Chondrocyte (in vitro differentiated cells): ENCODE measurements around the gene SH3TC2. TPM values are rescaled to one million over a fixed set of nuclear protein-coding genes. Genes with fewer than 3 reads are reported as not detected.

Source experiments
- DNase-seq: peaks from one replicate; pipeline ENCODE4 v3.0.0; 2021; ENCODE audit warnings: mixed read lengths, low spot score
- H3K27ac Mint-ChIP-seq: one replicate; pipeline ENCODE4 v1.8.0; 2021; ENCODE audit warnings: mild to moderate bottlenecking, moderate library complexity, mixed read lengths; ENCODE audit not compliant: unreplicated experiment
- H3K27me3 Mint-ChIP-seq: 2 replicates; pipeline ENCODE4 v1.8.0; 2021; ENCODE audit warnings: low read depth, mixed read lengths
- H3K36me3 Mint-ChIP-seq: 2 replicates; pipeline ENCODE4 v1.8.0; 2021; ENCODE audit warnings: low read depth, mixed read lengths
- H3K4me1 Mint-ChIP-seq: 2 replicates; pipeline ENCODE4 v1.8.0; 2021; ENCODE audit warnings: low read depth, mild to moderate bottlenecking, mixed read lengths
- H3K4me3 Mint-ChIP-seq: one replicate; pipeline ENCODE4 v1.8.0; 2021; ENCODE audit warnings: mild to moderate bottlenecking, moderate library complexity, mixed read lengths; ENCODE audit not compliant: unreplicated experiment
- H3K9me3 Mint-ChIP-seq: 2 replicates; pipeline ENCODE4 v1.8.0; 2021; ENCODE audit warnings: low read depth, mixed read lengths
- CTCF ChIP-seq: fragments of 200-600 bp; sonication (generic); IDR thresholded peaks from 2 replicates; pipeline ENCODE4 v1.5.0; 2021; ENCODE audit warnings: antibody characterized with exemption, mild to moderate bottlenecking, moderate library complexity
- total RNA-seq: library from RNA; stranded (reverse); gene quantifications from 3 replicates; pipeline ENCODE4 v1.2.1, GENCODE V29; 2021

SH3TC2 gene
- total RNA-seq, 1 donor from 2014 or later: 0.80 TPM

GRCh38 chr5:149028161-149028560 is 34.7 kb downstream of the SH3TC2 start:
- Mint-ChIP-seq H3K27ac (no peak overlapping the region), H3K27me3 (peaks cover 1% of the 10 kb centered on the region), H3K4me1 (peaks cover 7% of the 10 kb centered on the region), H3K36me3 (peaks cover 3% of the 10 kb centered on the region), H3K4me3 (no peak overlapping the region), H3K9me3 (no peaks in the 10 kb centered on the region)
- TF ChIP-seq CTCF: no peak
- DNase-seq: no peak

GRCh38 chr5:149027636-149028035 is 35.2 kb downstream of the SH3TC2 start:
- Mint-ChIP-seq H3K27ac (no peak overlapping the region), H3K27me3 (peaks cover 1% of the 10 kb centered on the region), H3K9me3 (peaks cover 1% of the 10 kb centered on the region), H3K36me3 (peaks cover 3% of the 10 kb centered on the region), H3K4me1 (peaks cover 7% of the 10 kb centered on the region), H3K4me3 (no peak overlapping the region)
- TF ChIP-seq CTCF: no peak
- DNase-seq: no peak

DNA sequence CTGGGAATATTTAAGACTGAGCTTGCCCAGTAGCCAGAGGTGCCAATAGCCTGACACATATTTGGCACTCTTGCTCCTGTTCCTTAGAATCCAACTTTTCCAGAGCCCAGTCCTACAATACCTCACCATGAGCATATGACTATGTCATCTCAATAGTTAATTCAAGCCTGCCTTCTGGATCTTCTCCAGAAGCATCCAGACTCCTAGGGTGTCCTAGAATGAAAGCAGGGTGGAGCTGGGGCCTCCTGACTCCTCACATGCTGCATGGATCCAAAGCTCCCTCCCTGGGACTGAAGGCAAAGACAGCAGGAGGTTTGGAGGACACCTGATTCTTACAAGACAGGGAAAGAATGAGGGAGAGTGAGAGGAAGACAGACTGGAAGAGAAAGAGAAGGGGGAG is 37.9 kb downstream of the SH3TC2 start:
- H3K4me1 Mint-ChIP-seq: peaks cover 5% of the 10 kb centered on the region
- no peak for TF ChIP-seq CTCF
- no peak overlapping the region for H3K27ac Mint-ChIP-seq
- peaks cover 11% of the 10 kb centered on the region for H3K9me3 Mint-ChIP-seq
- no peak overlapping the region for H3K4me3 Mint-ChIP-seq
- peaks cover 3% of the 10 kb centered on the region for H3K36me3 Mint-ChIP-seq
- no peak for DNase-seq
- H3K27me3 Mint-ChIP-seq: peaks cover 1% of the 10 kb centered on the region

- peaks cover 3% of the 10 kb centered on the region for H3K36me3 Mint-ChIP-seq
- H3K4me1 Mint-ChIP-seq: peaks cover 9% of the 10 kb centered on the region
- H3K4me3 Mint-ChIP-seq: no peak overlapping the region
- TF ChIP-seq CTCF: no peak
- H3K27me3 Mint-ChIP-seq: peaks cover 1% of the 10 kb centered on the region
- DNase-seq: no peak
- no peak overlapping the region for H3K27ac Mint-ChIP-seq
- peaks cover 11% of the 10 kb centered on the region for H3K9me3 Mint-ChIP-seq
These were observed 38.4 kb downstream of the SH3TC2 start for GRCh38 chr5:149024477-149024876.

DNA sequence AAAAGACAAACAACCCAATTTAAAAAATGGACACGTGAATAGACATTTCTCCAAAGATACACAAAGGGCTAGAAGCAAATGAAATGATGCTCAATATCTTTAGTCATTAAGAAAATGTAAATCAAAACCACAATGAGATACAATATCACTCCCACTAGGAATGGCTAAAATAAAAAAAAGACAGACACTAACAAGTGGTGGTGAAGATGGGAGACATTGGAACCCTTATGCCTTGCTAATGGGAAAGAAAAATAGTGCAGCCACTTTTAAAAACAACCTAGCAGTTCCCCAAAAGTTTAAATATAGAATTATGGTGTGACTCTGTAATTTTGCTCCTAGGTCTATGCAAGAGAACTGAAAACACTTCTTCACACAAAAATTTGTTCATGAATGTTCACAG is 40.7 kb downstream of the SH3TC2 start:
- no peak overlapping the region for H3K4me3 Mint-ChIP-seq
- peaks cover 11% of the 10 kb centered on the region for H3K9me3 Mint-ChIP-seq
- H3K36me3 Mint-ChIP-seq: no peaks in the 10 kb centered on the region
- DNase-seq: no peak
- no peak for TF ChIP-seq CTCF
- peaks cover 25% of the 10 kb centered on the region for H3K4me1 Mint-ChIP-seq
- H3K27me3 Mint-ChIP-seq: peaks cover 1% of the 10 kb centered on the region
- H3K27ac Mint-ChIP-seq: no peak overlapping the region
